Measurements from ENCODE around the gene MDH2. TPM values are rescaled to one million over a fixed set of nuclear protein-coding genes. Genes with fewer than 3 reads are reported as not detected.
"Not testable (repeated sequence)": the region's sequence is repeated elsewhere in the genome, so short reads cannot be mapped to it uniquely, and the experiment has no call there.

Gene MDH2
- total RNA-seq, 4 donors from 2014 or later: 70.8 to 119 (median 95.2) TPM

DNA sequence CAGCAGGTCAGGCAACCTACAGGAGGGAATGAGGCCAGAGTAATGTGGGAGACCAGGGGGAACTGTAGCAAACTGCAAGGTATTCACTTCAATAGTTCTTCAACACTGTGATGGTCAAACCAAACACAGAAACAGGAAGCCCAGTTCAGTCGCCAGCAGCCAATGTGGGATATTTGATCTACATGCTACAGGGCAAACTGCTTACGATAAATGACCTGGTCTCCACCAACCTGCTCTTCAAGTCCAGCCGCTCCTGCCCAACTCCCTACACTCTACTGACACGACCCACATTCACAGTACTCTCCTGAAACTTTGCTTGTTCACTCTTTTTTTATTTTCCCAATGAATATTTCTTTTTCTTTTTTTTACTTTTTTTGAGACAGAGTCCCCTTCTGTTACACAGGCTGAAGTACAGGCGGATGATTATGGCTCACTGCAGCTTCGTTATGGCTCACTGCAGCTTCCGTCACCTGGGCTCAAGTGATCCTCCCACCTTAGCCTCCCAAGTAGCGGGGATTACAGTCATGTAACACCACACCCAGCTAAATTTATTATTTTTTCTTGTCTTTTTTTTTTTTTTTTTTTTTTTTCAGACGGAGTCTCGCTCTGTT lies 42.1 kb downstream of the MDH2 start:
- no peaks in the 10 kb centered on the region for H3K27me3 ChIP-seq
- no peak overlapping the region for H3K4me3 ChIP-seq (replicated peaks in 1 of 3)
- no peaks in the 10 kb centered on the region for H3K36me3 ChIP-seq
- no peak overlapping the region for H3K27ac ChIP-seq
- no peaks in the 10 kb centered on the region for H3K4me1 ChIP-seq
- no peaks in the 10 kb centered on the region for H3K9me3 ChIP-seq
- 81 to 82% methylated on average over 10 of the region's 10 CpGs for WGBS, 2 donors
- DNase-seq: no peak
- intact Hi-C loops (cut with DNase I): no loop called here
- TF ChIP-seq, protein P1, sequence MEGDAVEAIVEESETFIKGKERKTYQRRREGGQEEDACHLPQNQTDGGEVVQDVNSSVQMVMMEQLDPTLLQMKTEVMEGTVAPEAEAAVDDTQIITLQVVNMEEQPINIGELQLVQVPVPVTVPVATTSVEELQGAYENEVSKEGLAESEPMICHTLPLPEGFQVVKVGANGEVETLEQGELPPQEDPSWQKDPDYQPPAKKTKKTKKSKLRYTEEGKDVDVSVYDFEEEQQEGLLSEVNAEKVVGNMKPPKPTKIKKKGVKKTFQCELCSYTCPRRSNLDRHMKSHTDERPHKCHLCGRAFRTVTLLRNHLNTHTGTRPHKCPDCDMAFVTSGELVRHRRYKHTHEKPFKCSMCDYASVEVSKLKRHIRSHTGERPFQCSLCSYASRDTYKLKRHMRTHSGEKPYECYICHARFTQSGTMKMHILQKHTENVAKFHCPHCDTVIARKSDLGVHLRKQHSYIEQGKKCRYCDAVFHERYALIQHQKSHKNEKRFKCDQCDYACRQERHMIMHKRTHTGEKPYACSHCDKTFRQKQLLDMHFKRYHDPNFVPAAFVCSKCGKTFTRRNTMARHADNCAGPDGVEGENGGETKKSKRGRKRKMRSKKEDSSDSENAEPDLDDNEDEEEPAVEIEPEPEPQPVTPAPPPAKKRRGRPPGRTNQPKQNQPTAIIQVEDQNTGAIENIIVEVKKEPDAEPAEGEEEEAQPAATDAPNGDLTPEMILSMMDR (IDR thresholded peaks at IDR 0.05): no peak
- TF ChIP-seq POLR2A (IDR thresholded peaks at IDR 0.05): no peak

DNA sequence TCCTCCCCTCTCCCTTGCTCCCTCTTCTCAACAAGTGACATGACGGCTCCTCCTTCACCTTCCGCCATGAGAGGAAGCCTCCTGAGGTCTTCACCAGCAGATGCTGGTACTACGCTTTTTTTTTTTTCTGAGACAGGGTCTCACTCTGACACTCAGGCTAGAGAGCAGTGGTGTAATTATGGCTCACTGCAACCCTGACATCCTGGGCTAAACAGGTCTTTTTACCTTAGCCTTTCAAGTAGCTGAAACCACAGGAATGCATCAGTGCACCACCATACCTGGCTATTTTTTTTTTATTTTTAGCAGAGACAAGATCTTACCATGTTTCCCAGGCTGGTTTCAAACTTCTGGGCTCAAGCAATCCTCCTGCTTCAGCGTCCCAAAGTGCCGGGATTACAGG lies 43.6 kb downstream of the MDH2 start:
- Histone ChIP-seq H3K27ac (no peak overlapping the region), H3K9me3 (no peaks in the 10 kb centered on the region), H3K27me3 (no peaks in the 10 kb centered on the region), H3K4me1 (no peaks in the 10 kb centered on the region), H3K36me3 (no peaks in the 10 kb centered on the region), H3K4me3 (replicated peaks in 1 of 3) (no peak overlapping the region)
- no peak for DNase-seq
- intact Hi-C loops (cut with DNase I): no loop called here
- no peak for TF ChIP-seq POLR2A (IDR thresholded peaks at IDR 0.05)
- TF ChIP-seq, protein P1 (IDR thresholded peaks at IDR 0.05): no peak
- 87 to 98% methylated on average over 5 of the region's 5 CpGs for WGBS, 2 donors

DNA sequence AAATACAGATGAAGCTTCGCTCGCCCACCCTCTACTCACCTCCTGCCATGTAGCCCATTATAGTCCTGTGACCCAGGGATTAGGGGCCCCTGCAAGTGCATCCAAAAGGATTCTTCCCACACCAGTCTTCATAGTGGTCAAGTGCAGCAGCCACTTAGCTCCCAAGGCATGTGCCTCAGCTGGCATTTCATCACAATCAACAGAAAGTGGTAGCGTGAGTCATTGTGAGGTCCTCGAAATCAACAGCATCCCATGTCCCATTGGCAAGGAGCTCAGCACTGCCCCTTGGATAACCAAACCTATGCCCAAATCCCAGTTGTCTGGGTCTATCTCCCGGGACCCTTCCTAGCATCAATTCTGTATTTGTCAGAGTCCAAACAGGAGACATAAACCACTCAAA lies 45.6 kb downstream of the MDH2 start:
- H3K27me3 ChIP-seq; intact Hi-C loops (cut with DNase I); H3K9me3 ChIP-seq; H3K36me3 ChIP-seq; H3K27ac ChIP-seq; DNase-seq; H3K4me3 ChIP-seq (replicated peaks in 1 of 3); H3K4me1 ChIP-seq: not testable (repeated sequence)
- WGBS, 2 donors: 91 to 98% methylated on average over 3 to 5 of the region's 5 CpGs

DNA sequence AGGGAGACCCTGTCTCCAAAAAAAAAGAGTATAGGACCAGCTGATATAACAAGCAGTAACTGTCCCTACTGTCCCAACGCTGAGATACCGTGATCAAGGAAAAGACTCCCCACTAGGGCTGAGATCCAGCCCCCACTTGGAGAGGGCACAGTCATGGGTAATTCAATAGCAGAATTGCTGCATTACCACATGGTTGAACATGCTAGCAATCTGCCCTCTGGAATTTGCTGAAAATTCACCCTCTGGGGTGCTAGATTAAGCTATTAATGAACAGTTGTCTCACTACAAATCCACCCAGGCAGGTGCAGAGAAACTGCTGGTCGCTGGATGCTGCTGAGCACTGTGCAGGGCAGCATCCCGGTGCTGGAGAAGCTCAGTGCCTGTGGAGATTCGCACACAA lies 46.4 kb downstream of the MDH2 start:
- DNase-seq; H3K36me3 ChIP-seq; intact Hi-C loops (cut with DNase I); H3K9me3 ChIP-seq; H3K27ac ChIP-seq; H3K4me3 ChIP-seq (replicated peaks in 1 of 3); H3K27me3 ChIP-seq; H3K4me1 ChIP-seq: not testable (repeated sequence)
- WGBS, 2 donors: 87 to 94% methylated on average over 5 of the region's 5 CpGs

DNA sequence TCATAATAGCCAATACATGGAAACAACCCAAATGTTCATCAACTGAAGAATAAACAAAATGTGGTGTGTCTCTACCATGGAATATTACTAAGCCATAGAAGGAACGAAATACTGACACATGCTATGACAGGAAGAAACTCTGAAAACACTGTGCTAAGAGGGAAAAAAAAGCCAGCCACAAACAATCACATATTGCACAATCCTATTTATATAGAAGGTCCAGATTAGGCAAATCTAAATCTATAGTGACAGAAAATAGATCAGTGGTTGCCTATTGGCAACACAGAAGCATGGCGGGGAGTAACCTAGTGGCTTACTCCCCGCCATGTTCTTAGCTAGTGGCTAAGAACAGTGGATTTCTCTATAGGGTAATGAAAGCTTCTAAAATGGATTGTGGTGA lies 48.0 kb downstream of the MDH2 start:
- TF ChIP-seq POLR2A (IDR thresholded peaks at IDR 0.05): no peak
- TF ChIP-seq, protein P1 (IDR thresholded peaks at IDR 0.05): no peak
- no peak overlapping the region for H3K4me3 ChIP-seq (replicated peaks in 1 of 3)
- H3K9me3 ChIP-seq: no peaks in the 10 kb centered on the region
- 78 to 94% methylated on average over 3 of the region's 3 CpGs for WGBS, 2 donors
- H3K4me1 ChIP-seq: peaks cover 8 to 13% of the 10 kb centered on the region in 2 donors
- no peaks in the 10 kb centered on the region for H3K27me3 ChIP-seq
- intact Hi-C loops (cut with DNase I): no loop called here
- H3K27ac ChIP-seq: no peak overlapping the region
- H3K36me3 ChIP-seq: no peaks in the 10 kb centered on the region
- DNase-seq: no peak

DNA sequence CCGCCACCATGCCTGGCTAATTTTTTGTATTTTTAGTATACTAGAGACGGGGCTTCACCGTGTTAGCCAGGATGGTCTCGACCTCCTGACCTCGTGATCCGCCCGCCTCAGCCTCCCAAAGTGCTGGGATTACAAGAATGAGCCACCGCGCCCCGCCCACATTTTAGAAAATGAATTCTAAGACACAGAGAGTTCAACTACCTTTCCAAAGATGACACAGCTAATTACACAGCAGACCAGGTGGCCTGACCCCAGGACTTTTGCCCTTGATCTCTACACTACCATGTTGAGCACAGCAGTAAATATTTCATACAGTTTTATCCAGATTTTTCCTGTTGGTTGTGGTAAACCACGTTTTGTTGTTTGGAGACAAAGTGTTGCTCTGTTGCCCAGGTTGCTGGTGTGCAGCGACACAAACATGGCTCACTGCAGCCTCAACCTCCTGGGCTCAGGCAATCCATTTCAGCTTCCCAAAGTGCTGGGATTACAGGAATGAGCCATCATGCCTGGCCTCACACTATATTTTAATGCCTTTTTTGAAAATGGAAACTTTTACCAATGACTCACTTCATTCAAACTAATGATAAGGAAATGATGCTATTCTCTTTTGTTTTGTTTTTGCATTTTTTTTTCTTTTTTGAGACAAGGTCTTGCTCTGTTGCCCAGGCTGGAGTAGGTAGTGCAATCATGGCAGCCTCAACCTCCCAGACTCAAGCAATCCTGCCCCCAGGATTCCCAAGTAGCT lies 54.0 kb downstream of the MDH2 start:
- WGBS, 2 donors: 85 to 88% methylated on average over 12 of the region's 12 CpGs
- H3K9me3 ChIP-seq, H3K27ac ChIP-seq: not testable (repeated sequence)

DNA sequence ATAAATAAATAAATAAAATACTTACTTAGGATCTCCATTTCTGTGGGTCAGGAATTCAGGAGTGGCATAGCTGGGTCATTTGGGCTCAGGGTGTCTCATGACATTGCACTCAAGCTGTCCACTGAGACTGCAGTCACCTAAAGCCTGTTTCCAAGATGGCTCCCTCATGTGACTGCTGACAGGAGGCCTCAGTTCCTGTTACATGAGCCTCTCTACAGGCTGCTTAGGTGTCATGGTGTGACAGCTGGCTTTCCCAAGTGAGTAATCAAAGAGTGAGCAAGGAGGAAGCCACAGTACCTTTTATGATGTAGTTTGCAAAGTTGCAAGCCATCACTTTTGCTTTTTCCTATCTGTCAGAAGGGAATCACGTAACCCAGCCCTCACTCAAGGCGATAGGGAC lies 55.9 kb downstream of the MDH2 start:
- H3K36me3 ChIP-seq; H3K4me3 ChIP-seq (replicated peaks in 1 of 3); H3K9me3 ChIP-seq; H3K27me3 ChIP-seq; H3K27ac ChIP-seq; DNase-seq; intact Hi-C loops (cut with DNase I): not testable (repeated sequence)
- 95 to 100% methylated on average over 2 of the region's 2 CpGs for WGBS, 2 donors
- peaks cover 20 to 24% of the 10 kb centered on the region in 2 donors for H3K4me1 ChIP-seq

More for the DNA sequence above, 54.0 kb downstream of the MDH2 start:
- H3K36me3 ChIP-seq; H3K27me3 ChIP-seq; DNase-seq; intact Hi-C loops (cut with DNase I); H3K4me3 ChIP-seq (replicated peaks in 1 of 3): not testable (repeated sequence)
- peaks cover 8 to 13% of the 10 kb centered on the region in 2 donors for H3K4me1 ChIP-seq

DNA sequence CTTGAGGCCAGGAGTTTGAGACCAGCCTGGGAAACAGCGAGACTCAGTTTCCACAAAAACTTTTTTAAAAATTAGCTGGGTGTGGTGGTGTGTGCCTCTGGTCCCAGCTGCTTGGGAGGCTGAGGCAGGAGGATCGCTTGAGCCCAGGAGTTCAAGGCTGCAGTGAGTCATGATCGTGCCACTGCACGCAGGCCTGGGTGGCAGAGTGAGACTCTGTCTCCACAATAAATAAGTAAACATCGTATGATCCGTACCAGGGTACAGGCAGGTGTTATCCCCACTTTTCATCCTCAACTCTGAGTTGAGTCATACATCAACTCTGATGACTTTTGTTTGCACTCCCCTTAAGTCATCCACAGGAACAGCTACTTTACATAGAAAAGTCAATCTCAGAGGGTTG lies 58.2 kb downstream of the MDH2 start:
- H3K4me3 ChIP-seq (replicated peaks in 1 of 3); intact Hi-C loops (cut with DNase I); H3K27me3 ChIP-seq; H3K9me3 ChIP-seq; H3K36me3 ChIP-seq; H3K27ac ChIP-seq; DNase-seq: not testable (repeated sequence)
- 86 to 97% methylated on average over 6 of the region's 6 CpGs for WGBS, 2 donors
- peaks cover 12 to 19% of the 10 kb centered on the region in 2 donors for H3K4me1 ChIP-seq
